GM12878 (cell line): ENCODE results near the gene SCIN. TPM values are rescaled to one million over a fixed set of nuclear protein-coding genes. Genes with fewer than 3 reads are reported as not detected.

Source experiments
- CBX3 ChIP-seq: fragments of 200-600 bp; sonication (generic); IDR thresholded peaks from 2 replicates; pipeline ENCODE4 v1.6.1; 2016; ENCODE audit warnings: low read depth, borderline replicate concordance
- IRF5 ChIP-seq: fragments of 450-650 bp; IDR thresholded peaks from 2 replicates; pipeline ENCODE4 v1.6.1; 2017; ENCODE audit warnings: borderline replicate concordance
- PML ChIP-seq: IDR thresholded peaks from 2 replicates; pipeline ENCODE4 v1.6.1; 2012; ENCODE audit warnings: low read length, inconsistent platforms
- RBBP5 ChIP-seq: fragments of 200-600 bp; sonication (generic); conservative IDR thresholded peaks from 2 replicates; pipeline ENCODE4 v1.6.1; 2016
- SPI1 ChIP-seq: IDR thresholded peaks from 2 replicates; pipeline ENCODE4 v1.6.1; 2011; ENCODE audit warnings: low read depth, mild to moderate bottlenecking, low read length, moderate library complexity, borderline replicate concordance; ENCODE audit not compliant: insufficient read depth
- ZBTB4 ChIP-seq: fragments of 450-650 bp; formaldehyde crosslinking; IDR thresholded peaks from 2 replicates; pipeline ENCODE4 v1.4.0; 2022; ENCODE audit warnings: mild to moderate bottlenecking, moderate library complexity
- ZNF384 ChIP-seq: IDR thresholded peaks from 2 replicates; pipeline ENCODE4 v1.6.1; 2012; ENCODE audit warnings: low read depth, mild to moderate bottlenecking, low read length, improper control_type of control experiment, borderline replicate concordance
- polyA plus RNA-seq, 11 experiments: library from polyadenylated mRNA; depleted of rRNA in 4 of 11; unstranded in 6 of 11; stranded (reverse) in 5 of 11; fragments of >200 nt; fragmentation: Nextera tagmentation in 4 of 11; fragmentation: Illumina TruSeq in 1 of 11; extraction: Ambion mirVana in 4 of 11; extraction: Trizol in 1 of 11; gene quantifications; 1 replicate in 1 of 11; 2 replicates in 10 of 11; pipeline versions ENCODE4 v1.2.1 to v1.2.3, GENCODE V29; 2011 to 2016; ENCODE audit warnings: inconsistent platforms in 2 of 11, missing spikeins in 2 of 11, low read depth in 1 of 11
- total RNA-seq, 4 experiments: library from RNA; depleted of rRNA in 3 of 4; stranded (reverse); fragments of >200 nt in 3 of 4; fragmentation: Illumina TruSeq in 1 of 4; extraction: Trizol in 1 of 4; gene quantifications; 2 replicates each; pipeline versions ENCODE4 v1.2.1 to v1.2.3, GENCODE V29; 2013 to 2021

The SCIN gene
- total and polyA plus RNA-seq, 10 of the 15 experiments (the other 5 are each of a cell fraction or from before 2014, with no cell fraction given) = 0.23 to 2.1 (median 1.0) TPM

DNA sequence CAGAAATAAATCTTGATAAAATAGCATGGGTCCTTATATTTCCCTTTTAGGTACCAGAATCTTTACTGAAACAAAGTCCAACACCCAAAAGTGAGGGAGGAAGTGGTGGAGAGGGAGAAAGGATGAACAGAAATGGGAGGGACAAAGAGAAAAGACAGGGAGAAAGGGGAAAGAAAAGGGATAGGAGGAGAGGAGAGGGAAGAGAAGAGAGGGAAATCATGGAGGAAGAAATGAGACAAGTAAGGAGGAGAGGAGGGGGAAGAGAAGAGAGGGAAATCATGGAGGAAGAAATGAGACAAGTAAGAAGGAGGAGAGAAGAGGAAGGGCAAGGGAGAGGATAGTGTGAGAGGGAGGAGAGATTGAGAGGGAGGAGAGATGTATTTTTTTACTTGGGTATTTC, 66.8 kb downstream of the SCIN start (continued):
- no peak for TF ChIP-seq ZBTB4 (CRISPR knock-in tag)
- no peak for TF ChIP-seq ZNF384
- TF ChIP-seq PML = no peak
- no peak for TF ChIP-seq IRF5
- no peak for TF ChIP-seq SPI1
- TF ChIP-seq RBBP5 = no peak
- no peak for TF ChIP-seq CBX3
- TF ChIP-seq, all 136 proteins: peak for 0
